ENCODE results near the gene TNFRSF11A. TPM values are rescaled to one million over a fixed set of nuclear protein-coding genes. Genes with fewer than 3 reads are reported as not detected.

Gene TNFRSF11A
- polyA plus RNA-seq, 1 donor from 2014 or later: not detected

GRCh38 chr18:62394006-62394763 lies 69.1 kb downstream of the TNFRSF11A start:
- TF ChIP-seq EZH2 (IDR thresholded peaks at IDR 0.05; ENCODE audit: borderline replicate concordance, insufficient read depth, low read length, poor library complexity, severe bottlenecking) (no peak), RAD21 (conservative IDR thresholded peaks at IDR 0.05) (no peak), POLR2AphosphoS5 (IDR thresholded peaks at IDR 0.05) (no peak), EP300 (conservative IDR thresholded peaks at IDR 0.05; ENCODE audit: poor library complexity, severe bottlenecking) (no peak), TAF1 (IDR thresholded peaks at IDR 0.05; ENCODE audit: low read depth) (no peak), REST (IDR thresholded peaks at IDR 0.05; ENCODE audit: borderline replicate concordance) (no peak)

GRCh38 chr18:62396381-62396780 lies 71.3 kb downstream of the TNFRSF11A start:
- Histone ChIP-seq H3K4me2 (ENCODE audit: low read length) (no peak overlapping the region), H3K9me2 (ENCODE audit: insufficient read depth, low read length) (no peaks in the 10 kb centered on the region), H3K36me3 (ENCODE audit: insufficient read depth, low read length) (no peaks in the 10 kb centered on the region), H3K4me3 (ENCODE audit: low read length) (no peak overlapping the region), H2AFZ (ENCODE audit: low read depth, low read length) (no peak overlapping the region), H3K27ac (ENCODE audit: low read length) (no peak overlapping the region), H3F3A (ENCODE audit: insufficient read depth, low read length, poor library complexity, severe bottlenecking) (no peaks in the 10 kb centered on the region), H3K79me2 (replicated peaks; ENCODE audit: insufficient read depth, low read length) (no peaks in the 10 kb centered on the region), H3K27me3 (ENCODE audit: insufficient read depth, low read depth, low read length) (no peaks in the 10 kb centered on the region), H4K20me1 (ENCODE audit: insufficient read depth) (no peaks in the 10 kb centered on the region), H3K9ac (ENCODE audit: low read length) (no peak overlapping the region), H3K9me3 (ENCODE audit: low read length) (no peaks in the 10 kb centered on the region)
- no peak for TF ChIP-seq REST (IDR thresholded peaks at IDR 0.05; ENCODE audit: borderline replicate concordance)
- no peak for TF ChIP-seq EZH2 (IDR thresholded peaks at IDR 0.05; ENCODE audit: borderline replicate concordance, insufficient read depth, low read length, poor library complexity, severe bottlenecking)
- TF ChIP-seq SMC3 (conservative IDR thresholded peaks at IDR 0.05; ENCODE audit: poor library complexity): no peak
- TF ChIP-seq RAD21 (conservative IDR thresholded peaks at IDR 0.05): no peak
- TF ChIP-seq CTCF (IDR thresholded peaks at IDR 0.05; ENCODE audit: poor library complexity, severe bottlenecking): no peak
- no peak for TF ChIP-seq MXI1 (conservative IDR thresholded peaks at IDR 0.05; ENCODE audit: poor library complexity, severe bottlenecking)
- TF ChIP-seq EP300 (conservative IDR thresholded peaks at IDR 0.05; ENCODE audit: poor library complexity, severe bottlenecking): no peak
- TF ChIP-seq TAF1 (IDR thresholded peaks at IDR 0.05; ENCODE audit: low read depth): no peak
- no peak for TF ChIP-seq POLR2AphosphoS5 (IDR thresholded peaks at IDR 0.05)

More at GRCh38 chr18:62394006-62394763, 69.1 kb downstream of the TNFRSF11A start:
- Histone ChIP-seq H2AFZ (ENCODE audit: low read depth, low read length) (no peak overlapping the region), H3K4me2 (ENCODE audit: low read length) (no peak overlapping the region), H3K27ac (ENCODE audit: low read length) (no peak overlapping the region), H3K79me2 (replicated peaks; ENCODE audit: insufficient read depth, low read length) (no peaks in the 10 kb centered on the region), H3K27me3 (ENCODE audit: insufficient read depth, low read depth, low read length) (no peaks in the 10 kb centered on the region), H4K20me1 (ENCODE audit: insufficient read depth) (no peaks in the 10 kb centered on the region), H3K36me3 (ENCODE audit: insufficient read depth, low read length) (no peaks in the 10 kb centered on the region), H3K9ac (ENCODE audit: low read length) (no peak overlapping the region), H3K9me3 (ENCODE audit: low read length) (no peaks in the 10 kb centered on the region), H3K4me3 (ENCODE audit: low read length) (no peak overlapping the region), H3F3A (ENCODE audit: insufficient read depth, low read length, poor library complexity, severe bottlenecking) (no peaks in the 10 kb centered on the region), H3K9me2 (ENCODE audit: insufficient read depth, low read length) (no peaks in the 10 kb centered on the region)

All from neural cell (in vitro differentiated cells).